GM19468 (cell line): ENCODE measurements around the gene SPATA2L.
"Not testable (repeated sequence)": the region's sequence is repeated elsewhere in the genome, so short reads cannot be mapped to it uniquely, and the experiment has no call there.

ENCODE experiments used
- ATAC-seq: cut with Tn5 transposase; IDR thresholded peaks from one replicate; pipeline ENCODE4 v1.9.1; 2021; ENCODE audit warnings: mild to moderate bottlenecking, moderate library complexity, moderate number of reproducible peaks; ENCODE audit not compliant: unreplicated experiment; ENCODE audit errors: extremely low read depth

The SPATA2L gene

DNA sequence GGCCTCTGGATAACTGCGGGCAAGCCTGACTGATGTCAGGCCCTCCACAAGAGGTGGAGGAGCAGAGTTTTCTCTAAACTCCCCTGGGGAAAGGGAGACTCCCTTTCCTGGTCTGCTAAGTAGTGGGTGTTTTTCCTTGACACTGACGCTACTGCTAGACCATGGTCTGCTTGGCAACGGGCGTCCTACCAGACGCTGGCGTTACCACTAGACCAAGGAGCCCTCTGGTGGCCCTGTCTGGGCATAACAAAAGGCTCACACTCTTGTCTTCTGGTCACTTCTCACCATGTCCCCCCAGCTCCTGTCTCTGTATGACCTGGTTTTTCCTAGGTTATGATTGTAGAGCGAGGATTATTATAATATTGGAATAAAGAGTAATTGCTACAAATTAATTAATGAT, 34.5 kb downstream of the SPATA2L start:
- not testable (repeated sequence) for ATAC-seq

DNA sequence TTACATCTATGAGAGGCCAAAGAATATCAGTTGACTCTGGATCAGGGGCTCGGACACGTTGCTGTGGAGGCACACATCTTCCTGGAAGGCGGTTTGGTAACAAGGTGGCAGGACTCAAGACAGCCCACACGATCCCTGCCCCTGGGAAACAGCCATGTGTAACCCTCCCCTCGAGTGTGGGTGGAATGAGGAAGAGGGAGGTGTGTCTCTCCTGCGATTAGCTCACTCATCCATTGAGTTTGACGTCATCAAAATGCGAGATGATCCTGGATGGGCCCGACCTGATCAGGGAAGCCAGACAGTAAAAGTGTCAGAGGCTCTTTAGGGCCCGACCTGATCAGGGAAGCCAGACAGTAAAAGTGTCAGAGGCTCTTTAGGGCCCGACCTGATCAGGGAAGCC, 37.3 kb downstream of the SPATA2L start:
- ATAC-seq: not testable (repeated sequence)

GRCh38 chr16:89661215-89661614, 40.3 kb downstream of the SPATA2L start:
- ATAC-seq: no peak

- ATAC-seq: no peak
These were observed 41.4 kb downstream of the SPATA2L start for GRCh38 chr16:89660146-89660545.

GRCh38 chr16:89658221-89658879, 43.2 kb downstream of the SPATA2L start:
- ATAC-seq: no peak

DNA sequence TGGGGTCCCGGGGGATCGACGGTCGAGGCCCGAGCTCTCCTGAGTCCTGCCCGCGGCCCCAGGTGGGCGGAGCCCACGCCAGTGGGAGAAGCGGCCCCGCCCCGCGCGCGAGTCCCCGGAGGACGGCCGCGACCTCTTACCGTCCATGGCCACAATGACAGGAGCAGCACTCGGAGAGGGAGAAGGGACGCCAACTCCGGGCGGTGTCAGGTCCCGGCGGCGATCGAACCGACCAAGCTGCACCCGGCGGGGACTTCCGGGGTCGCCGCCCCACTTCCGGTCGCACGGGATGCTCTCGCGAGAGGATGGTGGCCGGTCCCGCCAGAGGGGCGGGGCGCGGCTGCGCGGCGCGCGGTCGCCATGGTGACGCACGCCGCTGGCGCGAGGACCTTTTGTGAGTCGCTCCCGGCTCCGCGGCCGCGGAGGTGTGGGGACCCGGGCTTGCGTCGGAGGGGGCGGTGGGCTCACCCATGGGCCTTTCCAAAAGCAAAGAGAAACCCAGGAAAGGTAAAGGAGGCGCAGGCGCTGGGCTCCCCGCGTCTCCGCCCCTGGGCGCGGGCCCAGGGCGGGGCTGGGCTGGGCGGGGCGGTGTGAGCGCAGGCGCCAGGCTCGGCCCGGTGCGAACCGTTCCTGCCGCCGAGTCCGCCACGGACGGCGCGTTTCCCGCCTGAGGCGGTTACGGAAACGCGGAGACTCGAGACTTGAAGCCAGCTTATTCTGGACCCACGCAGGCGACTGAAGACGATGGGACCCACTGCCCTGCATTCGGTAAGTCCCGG, 43.9 kb downstream of the SPATA2L start, which contains the start of the genes CHMP1A and SPATA33:
TSS of gene CHMP1A (minus strand) at position 267 of the 779 bp plus-strand sequence. CDS start at position 147, 120 bp downstream.
TSS of gene SPATA33 (plus strand) at position 395 of the 779 bp plus-strand sequence. CDS start at position 471, 76 bp downstream.
- ATAC-seq: peak; percentile 78

GRCh38 chr16:89656435-89657121, 44.9 kb downstream of the SPATA2L start:
- no peak for ATAC-seq

DNA sequence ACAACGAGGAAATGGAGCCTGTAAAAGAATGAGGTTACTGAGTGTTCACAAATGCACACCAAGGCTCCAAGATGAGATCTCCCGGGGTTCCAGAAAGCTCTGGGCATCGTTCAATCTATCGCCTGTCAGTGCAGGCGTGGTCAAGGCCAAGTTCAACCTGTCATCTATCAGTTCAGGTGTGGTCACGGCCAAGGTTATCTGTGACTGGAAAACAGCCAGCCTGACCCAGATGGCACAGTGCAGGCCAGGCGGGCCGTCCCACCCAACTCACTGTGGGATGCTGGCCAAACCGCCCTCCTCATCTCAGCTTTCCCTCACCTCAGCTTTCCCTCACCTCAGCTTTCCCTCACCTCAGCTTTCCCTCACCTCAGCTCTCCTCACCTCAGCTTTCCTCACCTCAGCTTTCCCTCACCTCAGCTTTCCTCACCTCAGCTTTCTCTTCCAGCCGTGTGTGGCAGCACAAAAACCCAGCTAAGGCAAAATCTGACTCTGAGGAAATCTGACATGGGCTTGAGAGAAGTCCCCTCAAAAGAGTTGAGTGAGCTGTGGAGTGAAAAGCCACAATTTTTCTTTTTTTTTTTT, 46.4 kb downstream of the SPATA2L start:
- ATAC-seq: no peak

DNA sequence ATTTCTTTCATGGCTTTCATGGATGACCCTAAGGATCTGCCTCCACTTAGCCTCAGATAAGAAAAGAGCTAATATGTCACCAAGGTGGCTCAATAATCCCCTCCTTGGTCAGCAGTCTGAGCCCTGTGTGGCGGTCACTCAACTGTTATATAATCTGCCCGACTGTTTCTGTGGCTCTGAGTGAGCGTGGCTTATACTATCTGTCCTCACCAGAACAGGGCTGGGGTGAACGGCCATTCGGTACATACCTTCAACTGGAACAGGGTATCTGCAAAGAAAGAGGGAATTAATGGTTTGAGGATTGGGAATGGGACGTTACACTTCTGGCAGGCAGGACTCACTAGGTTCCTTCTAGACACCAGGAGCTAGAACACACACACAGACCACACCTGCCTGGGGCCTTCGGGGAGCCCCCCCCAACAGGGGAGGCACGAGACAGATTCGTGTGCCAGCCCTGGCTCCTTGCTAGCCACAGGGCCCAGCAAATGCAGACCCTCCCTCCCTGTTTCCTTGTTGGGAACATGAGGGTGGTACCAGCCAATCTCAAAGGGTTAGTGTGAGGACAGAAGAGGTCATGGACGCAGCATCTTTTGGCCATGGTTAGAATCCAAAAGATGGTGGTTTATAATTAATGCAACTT, 47.7 kb downstream of the SPATA2L start:
- ATAC-seq: no peak

DNA sequence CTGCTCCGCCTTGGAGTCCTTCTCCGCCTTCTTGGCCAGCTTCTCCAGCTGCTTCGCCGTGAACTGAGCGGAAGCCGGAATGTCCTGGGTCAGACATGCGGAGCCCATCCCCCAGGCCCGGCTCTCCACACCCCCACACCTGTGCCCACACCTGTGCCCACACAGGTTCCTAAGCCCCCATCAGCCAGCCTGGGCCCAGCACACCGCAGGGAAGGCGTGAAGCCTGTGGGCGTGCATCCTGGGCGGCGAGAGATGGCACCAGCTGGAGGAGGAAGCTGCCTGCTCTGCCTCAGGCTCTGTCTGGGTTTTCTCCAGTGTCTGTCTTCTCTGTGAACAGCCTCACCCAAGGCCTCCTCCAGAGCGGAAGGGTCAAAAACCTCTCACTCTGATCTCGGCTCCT, 49.9 kb downstream of the SPATA2L start:
- ATAC-seq: no peak

- no peak for ATAC-seq
These were observed 54.6 kb downstream of the SPATA2L start for GRCh38 chr16:89646906-89647305.
